HEK293T (cell line): ENCODE measurements around the gene TM4SF1.
"Not testable (repeated sequence)": the region's sequence is repeated elsewhere in the genome, so short reads cannot be mapped to it uniquely, and the experiment has no call there.

ENCODE experiments used
- CTCF ChIA-PET: fragments of 350-600 bp; formaldehyde crosslinking; extraction: SDS; loops from one replicate; lab custom pipeline; 2021; ENCODE audit warnings: antibody characterized with exemption, inconsistent platforms; lab: Yijun Ruan, JAX
- POLR2A ChIA-PET: fragments of 350-600 bp; formaldehyde crosslinking; extraction: SDS; loops from one replicate; lab custom pipeline; 2020; ENCODE audit warnings: antibody characterized with exemption, inconsistent platforms; lab: Yijun Ruan, JAX
- DNase-seq: peaks from one replicate; pipeline ENCODE4 v3.0.0; 2012; ENCODE audit warnings: mixed read lengths; ENCODE audit errors: extremely low spot score
- ARNT ChIP-seq: fragments of 450-650 bp; IDR thresholded peaks from 2 replicates; pipeline ENCODE4 v1.6.1; 2017; ENCODE audit warnings: mild to moderate bottlenecking
- BHLHE40 ChIP-seq: fragments of 450-650 bp; IDR thresholded peaks from 2 replicates; pipeline ENCODE4 v1.6.1; 2016; ENCODE audit warnings: mild to moderate bottlenecking, moderate library complexity, borderline replicate concordance
- CTBP1 ChIP-seq: fragments of 450-650 bp; IDR thresholded peaks from 2 replicates; pipeline ENCODE4 v1.6.1; 2016; ENCODE audit warnings: borderline replicate concordance
- ELF4 ChIP-seq: fragments of 450-650 bp; IDR thresholded peaks from 2 replicates; pipeline ENCODE4 v1.6.1; 2017; ENCODE audit warnings: antibody characterized with exemption
- FOXA1 ChIP-seq: fragments of 450-650 bp; IDR thresholded peaks from 2 replicates; pipeline ENCODE4 v1.6.1; 2016; ENCODE audit warnings: mild to moderate bottlenecking
- FOXK2 ChIP-seq: fragments of 450-650 bp; IDR thresholded peaks from 2 replicates; pipeline ENCODE4 v1.6.1; 2016; ENCODE audit warnings: mild to moderate bottlenecking
- FOXM1 ChIP-seq: fragments of 450-650 bp; IDR thresholded peaks from 2 replicates; pipeline ENCODE4 v1.6.1; 2017; ENCODE audit warnings: mild to moderate bottlenecking, borderline replicate concordance
- HDGF ChIP-seq: fragments of 450-650 bp; IDR thresholded peaks from 2 replicates; pipeline ENCODE4 v1.6.1; 2017; ENCODE audit warnings: antibody characterized with exemption, borderline replicate concordance
- L3MBTL2 ChIP-seq: fragments of 450-650 bp; conservative IDR thresholded peaks from 2 replicates; pipeline ENCODE4 v1.6.1; 2016; ENCODE audit warnings: mild to moderate bottlenecking
- LEF1 ChIP-seq: fragments of 450-650 bp; IDR thresholded peaks from 2 replicates; pipeline ENCODE4 v1.6.1; 2017; ENCODE audit warnings: mild to moderate bottlenecking, borderline replicate concordance
- NFRKB ChIP-seq: fragments of 450-650 bp; IDR thresholded peaks from 2 replicates; pipeline ENCODE4 v1.6.1; 2016; ENCODE audit warnings: mild to moderate bottlenecking, moderate library complexity
- PKNOX1 ChIP-seq: fragments of 450-650 bp; IDR thresholded peaks from 2 replicates; pipeline ENCODE4 v1.6.1; 2016
- SP1 ChIP-seq: fragments of 450-650 bp; IDR thresholded peaks from 2 replicates; pipeline ENCODE4 v1.6.1; 2017
- SUZ12 ChIP-seq: fragments of 450-650 bp; IDR thresholded peaks from 2 replicates; pipeline ENCODE4 v1.6.1; 2016; ENCODE audit warnings: mild to moderate bottlenecking
- TARDBP ChIP-seq: fragments of 450-650 bp; IDR thresholded peaks from 2 replicates; pipeline ENCODE4 v1.6.1; 2016
- ZNF384 ChIP-seq: fragments of 450-650 bp; IDR thresholded peaks from 2 replicates; pipeline ENCODE4 v1.6.1; 2016

The TM4SF1 gene

GRCh38 chr3:149384167-149384566 is 6.7 kb upstream of the TM4SF1 start:
- CTCF ChIA-PET: no interaction called here
- no peak for TF ChIP-seq NFRKB
- TF ChIP-seq CTBP1: no peak
- TF ChIP-seq HDGF: no peak
- no peak for TF ChIP-seq ZNF384
- no peak for TF ChIP-seq SUZ12
- TF ChIP-seq SP1: no peak
- no peak for TF ChIP-seq TARDBP
- TF ChIP-seq FOXK2: no peak
- POLR2A ChIA-PET: no interaction called here
- DNase-seq: no peak

- ChIA-PET CTCF (no interaction called here), POLR2A (no interaction called here)
- no peak for DNase-seq
- TF ChIP-seq ELF4 (no peak), ARNT (no peak), ZNF384 (no peak), PKNOX1 (no peak), LEF1 (no peak), BHLHE40 (no peak), FOXM1 (no peak), TARDBP (no peak), SUZ12 (no peak), SP1 (no peak), NFRKB (no peak), FOXK2 (no peak), CTBP1 (no peak)
Observed at GRCh38 chr3:149383703-149384102, 6.3 kb upstream of the TM4SF1 start.

- POLR2A ChIA-PET: no interaction called here
- CTCF ChIA-PET: no interaction called here
- DNase-seq: no peak
- TF ChIP-seq PKNOX1 (no peak), HDGF (no peak), FOXA1 (no peak), ARNT (no peak), CTBP1 (no peak), SUZ12 (no peak), TARDBP (no peak), SP1 (no peak)
Observed at GRCh38 chr3:149382518-149382917, 5.1 kb upstream of the TM4SF1 start.

- DNase-seq: no peak
- CTCF ChIA-PET: no interaction called here
- no peak for TF ChIP-seq CTBP1
- no peak for TF ChIP-seq PKNOX1
- TF ChIP-seq L3MBTL2: no peak
- no peak for TF ChIP-seq LEF1
- no peak for TF ChIP-seq ZNF384
- no peak for TF ChIP-seq SP1
- no peak for TF ChIP-seq ELF4
- TF ChIP-seq HDGF: no peak
- no peak for TF ChIP-seq NFRKB
- TF ChIP-seq TARDBP: no peak
- no peak for TF ChIP-seq FOXA1
- TF ChIP-seq BHLHE40: no peak
- TF ChIP-seq ARNT: no peak
- no peak for TF ChIP-seq SUZ12
- TF ChIP-seq FOXK2: no peak
- TF ChIP-seq FOXM1: no peak
- POLR2A ChIA-PET: no interaction called here
Observed at GRCh38 chr3:149382101-149382467, 4.6 kb upstream of the TM4SF1 start.

GRCh38 chr3:149381173-149382100 is 4.0 kb upstream of the TM4SF1 start:
- ChIA-PET POLR2A (no interaction called here), CTCF (no interaction called here)
- TF ChIP-seq HDGF: no peak
- no peak for TF ChIP-seq SP1
- no peak for TF ChIP-seq SUZ12
- TF ChIP-seq PKNOX1: no peak
- TF ChIP-seq L3MBTL2: no peak
- DNase-seq: no peak

GRCh38 chr3:149380220-149380619 is 2.8 kb upstream of the TM4SF1 start:
- DNase-seq, POLR2A ChIA-PET, CTCF ChIA-PET: not testable (repeated sequence)
